WTC11 (cell line): ENCODE results near the gene ASTN1.

Experiments
- CREB1 ChIP-seq: sonication (generic); formaldehyde crosslinking; IDR thresholded peaks from 2 replicates; pipeline ENCODE4 v1.8.0; 2023; ENCODE audit warnings: mild to moderate bottlenecking, missing genetic modification reagents
- CTCF ChIP-seq: fragments of 200-600 bp; IDR thresholded peaks from 2 replicates; pipeline ENCODE4 v1.8.0; 2022; ENCODE audit warnings: antibody characterized with exemption
- HMGXB4 ChIP-seq: sonication (generic); formaldehyde crosslinking; IDR thresholded peaks from 2 replicates; pipeline ENCODE4 v1.8.1; 2023; ENCODE audit warnings: mild to moderate bottlenecking, moderate library complexity, missing genetic modification reagents
- PRDM15 ChIP-seq: sonication (generic); formaldehyde crosslinking; IDR thresholded peaks from 2 replicates; pipeline ENCODE4 v1.8.0; 2022; ENCODE audit warnings: missing genetic modification reagents
- RELA ChIP-seq: sonication (generic); formaldehyde crosslinking; IDR thresholded peaks from 2 replicates; pipeline ENCODE4 v1.8.1; 2022; ENCODE audit warnings: missing genetic modification reagents, mild to moderate bottlenecking, borderline replicate concordance
- ZNF121 ChIP-seq: sonication (generic); formaldehyde crosslinking; IDR thresholded peaks from 2 replicates; pipeline ENCODE4 v1.8.0; 2023; ENCODE audit warnings: missing genetic modification reagents
- ZNF317 ChIP-seq: sonication (generic); formaldehyde crosslinking; IDR thresholded peaks from 2 replicates; pipeline ENCODE4 v1.8.1; 2023; ENCODE audit warnings: low read depth, mild to moderate bottlenecking, moderate library complexity, missing genetic modification reagents, borderline replicate concordance
- TF ChIP-seq, protein P1 (sequence below): sonication (generic); formaldehyde crosslinking; IDR thresholded peaks from 2 replicates; pipeline ENCODE4 v1.8.1; 2023; ENCODE audit warnings: mild to moderate bottlenecking, missing genetic modification reagents

- TF ChIP-seq CTCF (no peak), ZNF121 (CRISPR knock-in tag) (no peak), PRDM15 (CRISPR knock-in tag) (no peak), RELA (no peak), CREB1 (CRISPR knock-in tag) (no peak), ZNF317 (CRISPR knock-in tag) (no peak), HMGXB4 (CRISPR knock-in tag) (no peak)
- TF ChIP-seq, protein P1, sequence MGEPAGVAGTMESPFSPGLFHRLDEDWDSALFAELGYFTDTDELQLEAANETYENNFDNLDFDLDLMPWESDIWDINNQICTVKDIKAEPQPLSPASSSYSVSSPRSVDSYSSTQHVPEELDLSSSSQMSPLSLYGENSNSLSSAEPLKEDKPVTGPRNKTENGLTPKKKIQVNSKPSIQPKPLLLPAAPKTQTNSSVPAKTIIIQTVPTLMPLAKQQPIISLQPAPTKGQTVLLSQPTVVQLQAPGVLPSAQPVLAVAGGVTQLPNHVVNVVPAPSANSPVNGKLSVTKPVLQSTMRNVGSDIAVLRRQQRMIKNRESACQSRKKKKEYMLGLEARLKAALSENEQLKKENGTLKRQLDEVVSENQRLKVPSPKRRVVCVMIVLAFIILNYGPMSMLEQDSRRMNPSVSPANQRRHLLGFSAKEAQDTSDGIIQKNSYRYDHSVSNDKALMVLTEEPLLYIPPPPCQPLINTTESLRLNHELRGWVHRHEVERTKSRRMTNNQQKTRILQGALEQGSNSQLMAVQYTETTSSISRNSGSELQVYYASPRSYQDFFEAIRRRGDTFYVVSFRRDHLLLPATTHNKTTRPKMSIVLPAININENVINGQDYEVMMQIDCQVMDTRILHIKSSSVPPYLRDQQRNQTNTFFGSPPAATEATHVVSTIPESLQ (CRISPR knock-in tag): no peak
Measured at GRCh38 chr1:176826265-176826664, 338.2 kb downstream of the ASTN1 start.
